ENCODE data around the gene NCAPG2.

NCAPG2 gene

GRCh38 chr7:158748335-158748734 lies 43.7 kb upstream of the NCAPG2 start:
- TF ChIP-seq CTCF (IDR thresholded peaks at IDR 0.05) = no peak

GRCh38 chr7:158747408-158747807 lies 42.8 kb upstream of the NCAPG2 start:
- no peak overlapping the region for H3K4me3 ChIP-seq
- TF ChIP-seq CTCF (IDR thresholded peaks at IDR 0.05) = no peak
- H3K27ac ChIP-seq = no peak overlapping the region
- DNase-seq (ENCODE audit: low spot score) = no peak

More at GRCh38 chr7:158748335-158748734, 43.7 kb upstream of the NCAPG2 start:
- Histone ChIP-seq H3K4me3 (no peak overlapping the region), H3K27ac (no peak overlapping the region)
- no peak for DNase-seq (ENCODE audit: low spot score)

GRCh38 chr7:158746957-158747356 lies 42.4 kb upstream of the NCAPG2 start:
- TF ChIP-seq CTCF (IDR thresholded peaks at IDR 0.05) = no peak
- DNase-seq (ENCODE audit: low spot score) = no peak
- Histone ChIP-seq H3K27ac (no peak overlapping the region), H3K4me3 (no peak overlapping the region)

- no peak overlapping the region for H3K4me3 ChIP-seq
- no peak for TF ChIP-seq CTCF (IDR thresholded peaks at IDR 0.05)
- DNase-seq (ENCODE audit: low spot score) = no peak
- no peak overlapping the region for H3K27ac ChIP-seq
Measured at GRCh38 chr7:158745057-158745715, 40.6 kb upstream of the NCAPG2 start.

GRCh38 chr7:158744070-158744469 lies 39.5 kb upstream of the NCAPG2 start:
- DNase-seq (ENCODE audit: low spot score) = no peak
- H3K4me3 ChIP-seq = no peak overlapping the region
- no peak overlapping the region for H3K27ac ChIP-seq
- TF ChIP-seq CTCF (IDR thresholded peaks at IDR 0.05) = no peak

GRCh38 chr7:158743219-158743618 lies 38.6 kb upstream of the NCAPG2 start:
- no peak for DNase-seq (ENCODE audit: low spot score)
- H3K4me3 ChIP-seq = no peak overlapping the region
- no peak for TF ChIP-seq CTCF (IDR thresholded peaks at IDR 0.05)
- H3K27ac ChIP-seq = no peak overlapping the region

GRCh38 chr7:158742065-158742821 lies 37.6 kb upstream of the NCAPG2 start:
- Histone ChIP-seq H3K4me3 (no peak overlapping the region), H3K27ac (no peak overlapping the region)
- TF ChIP-seq CTCF (IDR thresholded peaks at IDR 0.05) = no peak
- no peak for DNase-seq (ENCODE audit: low spot score)

All from coronary artery (tissue), 2 donors.